GM12865 (cell line): ENCODE measurements around the gene CBY1.

ENCODE experiments used
- DNase-seq: peaks from one replicate; pipeline ENCODE4 v3.0.0; 2010; ENCODE audit warnings: low read depth
- H3K4me3 ChIP-seq: 2 replicates; pipeline ENCODE4 v1.5.1; 2011; ENCODE audit warnings: mild to moderate bottlenecking, low read depth, low read length, control low read depth
- CTCF ChIP-seq: IDR thresholded peaks from 2 replicates; pipeline ENCODE4 v1.5.1; 2011; ENCODE audit warnings: low read length, control low read depth, low read depth, inconsistent platforms; ENCODE audit not compliant: insufficient read depth; ENCODE audit errors: missing control alignments

The CBY1 gene

GRCh38 chr22:38720350-38720749 lies 63.9 kb downstream of the CBY1 start:
- no peak overlapping the region for H3K4me3 ChIP-seq
- no peak for DNase-seq
- TF ChIP-seq CTCF, result no peak

- H3K4me3 ChIP-seq, result no peak overlapping the region
- TF ChIP-seq CTCF, result no peak
- no peak for DNase-seq
Measured at GRCh38 chr22:38721551-38721950, 65.1 kb downstream of the CBY1 start.
